ENCODE data around the gene ZBTB32.

Gene ZBTB32

DNA sequence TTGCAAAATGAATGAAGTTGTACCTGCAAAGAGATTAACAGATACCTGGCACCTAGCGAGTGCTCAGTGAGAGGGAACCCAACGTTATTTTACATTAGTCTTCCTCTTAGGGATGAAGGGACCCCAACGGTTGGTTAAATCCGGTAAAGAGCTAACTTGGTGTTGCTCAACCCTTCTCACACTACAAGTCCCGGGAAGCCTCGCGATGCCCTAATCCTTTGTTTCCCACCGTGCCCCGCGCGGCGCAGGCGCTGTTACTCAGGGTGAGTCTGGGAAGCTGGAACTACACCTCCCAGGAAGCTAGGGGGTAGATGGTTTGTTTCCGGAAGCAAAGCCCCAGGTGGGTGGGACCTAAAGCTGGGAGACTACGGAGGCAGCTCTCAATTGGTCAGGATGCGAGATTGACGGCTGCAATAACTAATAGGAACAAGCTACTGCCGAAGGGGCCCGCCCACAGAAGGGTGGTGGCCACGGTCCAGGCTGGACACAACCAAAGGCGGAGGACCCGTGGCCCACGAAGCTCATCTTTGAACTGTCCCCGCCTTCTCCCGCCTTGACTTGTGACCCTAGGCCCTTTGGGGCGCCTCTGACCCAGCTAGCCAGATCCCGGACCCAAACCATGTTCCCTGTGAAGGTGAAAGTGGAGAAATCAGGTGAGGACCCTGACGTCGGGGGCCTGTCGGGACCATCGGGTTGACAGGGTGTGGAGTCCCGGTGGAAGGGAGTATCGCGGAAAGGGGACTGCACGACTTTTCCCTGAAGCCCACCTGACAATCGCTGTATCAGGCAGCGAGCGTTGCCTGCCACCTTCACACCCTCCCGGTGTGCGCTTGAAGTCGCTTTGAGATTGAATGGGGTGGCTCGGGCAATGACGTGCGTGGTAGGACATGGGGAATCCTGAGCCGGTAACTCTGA lies 44.0 kb downstream of the ZBTB32 start, which contains the start of gene LIN37 (continued):
- TF ChIP-seq, protein P1, sequence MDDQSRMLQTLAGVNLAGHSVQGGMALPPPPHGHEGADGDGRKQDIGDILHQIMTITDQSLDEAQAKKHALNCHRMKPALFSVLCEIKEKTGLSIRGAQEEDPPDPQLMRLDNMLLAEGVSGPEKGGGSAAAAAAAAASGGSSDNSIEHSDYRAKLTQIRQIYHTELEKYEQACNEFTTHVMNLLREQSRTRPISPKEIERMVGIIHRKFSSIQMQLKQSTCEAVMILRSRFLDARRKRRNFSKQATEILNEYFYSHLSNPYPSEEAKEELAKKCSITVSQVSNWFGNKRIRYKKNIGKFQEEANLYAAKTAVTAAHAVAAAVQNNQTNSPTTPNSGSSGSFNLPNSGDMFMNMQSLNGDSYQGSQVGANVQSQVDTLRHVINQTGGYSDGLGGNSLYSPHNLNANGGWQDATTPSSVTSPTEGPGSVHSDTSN (CRISPR knock-in tag; IDR thresholded peaks at IDR 0.05): peak; percentile 91
- TF ChIP-seq ZNF23 (tag by site-specific recombination; IDR thresholded peaks at IDR 0.05; ENCODE audit: borderline replicate concordance): no peak
- TF ChIP-seq ZNF324 (tag by site-specific recombination; IDR thresholded peaks at IDR 0.05): no peak; the same call in 1 of the 2 replicates
- TF ChIP-seq ZNF19 (tag by site-specific recombination; IDR thresholded peaks at IDR 0.05; ENCODE audit: low read depth): no peak
- TF ChIP-seq, protein P2, sequence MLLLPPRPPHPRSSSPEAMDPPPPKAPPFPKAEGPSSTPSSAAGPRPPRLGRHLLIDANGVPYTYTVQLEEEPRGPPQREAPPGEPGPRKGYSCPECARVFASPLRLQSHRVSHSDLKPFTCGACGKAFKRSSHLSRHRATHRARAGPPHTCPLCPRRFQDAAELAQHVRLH (tag by site-specific recombination; IDR thresholded peaks at IDR 0.05): peak; percentile 99
- TF ChIP-seq ZNF121 (tag by site-specific recombination; IDR thresholded peaks at IDR 0.05): no peak
- TF ChIP-seq ZNF138 (tag by site-specific recombination; IDR thresholded peaks at IDR 0.05; ENCODE audit: borderline replicate concordance): no peak
- TF ChIP-seq MZF1 (tag by site-specific recombination; IDR thresholded peaks at IDR 0.05; ENCODE audit: borderline replicate concordance): no peak
- TF ChIP-seq, protein P3, sequence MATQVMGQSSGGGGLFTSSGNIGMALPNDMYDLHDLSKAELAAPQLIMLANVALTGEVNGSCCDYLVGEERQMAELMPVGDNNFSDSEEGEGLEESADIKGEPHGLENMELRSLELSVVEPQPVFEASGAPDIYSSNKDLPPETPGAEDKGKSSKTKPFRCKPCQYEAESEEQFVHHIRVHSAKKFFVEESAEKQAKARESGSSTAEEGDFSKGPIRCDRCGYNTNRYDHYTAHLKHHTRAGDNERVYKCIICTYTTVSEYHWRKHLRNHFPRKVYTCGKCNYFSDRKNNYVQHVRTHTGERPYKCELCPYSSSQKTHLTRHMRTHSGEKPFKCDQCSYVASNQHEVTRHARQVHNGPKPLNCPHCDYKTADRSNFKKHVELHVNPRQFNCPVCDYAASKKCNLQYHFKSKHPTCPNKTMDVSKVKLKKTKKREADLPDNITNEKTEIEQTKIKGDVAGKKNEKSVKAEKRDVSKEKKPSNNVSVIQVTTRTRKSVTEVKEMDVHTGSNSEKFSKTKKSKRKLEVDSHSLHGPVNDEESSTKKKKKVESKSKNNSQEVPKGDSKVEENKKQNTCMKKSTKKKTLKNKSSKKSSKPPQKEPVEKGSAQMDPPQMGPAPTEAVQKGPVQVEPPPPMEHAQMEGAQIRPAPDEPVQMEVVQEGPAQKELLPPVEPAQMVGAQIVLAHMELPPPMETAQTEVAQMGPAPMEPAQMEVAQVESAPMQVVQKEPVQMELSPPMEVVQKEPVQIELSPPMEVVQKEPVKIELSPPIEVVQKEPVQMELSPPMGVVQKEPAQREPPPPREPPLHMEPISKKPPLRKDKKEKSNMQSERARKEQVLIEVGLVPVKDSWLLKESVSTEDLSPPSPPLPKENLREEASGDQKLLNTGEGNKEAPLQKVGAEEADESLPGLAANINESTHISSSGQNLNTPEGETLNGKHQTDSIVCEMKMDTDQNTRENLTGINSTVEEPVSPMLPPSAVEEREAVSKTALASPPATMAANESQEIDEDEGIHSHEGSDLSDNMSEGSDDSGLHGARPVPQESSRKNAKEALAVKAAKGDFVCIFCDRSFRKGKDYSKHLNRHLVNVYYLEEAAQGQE (tag by site-specific recombination; IDR thresholded peaks at IDR 0.05): 0 out of 2 replicates have a peak, but pooled peaks have one; percentile 28
- peak; percentile 53; the same call in 1 of the 2 replicates for TF ChIP-seq WT1 (tag by site-specific recombination; IDR thresholded peaks at IDR 0.05)
- 0 out of 2 replicates have a peak, but pooled peaks have one; percentile 26 for TF ChIP-seq OVOL3 (tag by site-specific recombination; IDR thresholded peaks at IDR 0.05)
- peak; percentile 79; the same call in 1 of the 2 replicates for TF ChIP-seq ZNF561 (tag by site-specific recombination; IDR thresholded peaks at IDR 0.05; ENCODE audit: borderline replicate concordance)
- TF ChIP-seq TCF7L2 (IDR thresholded peaks at IDR 0.05; ENCODE audit: borderline replicate concordance, low read depth, low read length): no peak
- no peak for TF ChIP-seq ZNF544 (tag by site-specific recombination; IDR thresholded peaks at IDR 0.05)
- TF ChIP-seq ZSCAN30 (tag by site-specific recombination; IDR thresholded peaks at IDR 0.05): no peak; the same call in 1 of the 2 replicates
- TF ChIP-seq ZNF266 (tag by site-specific recombination; IDR thresholded peaks at IDR 0.05; ENCODE audit: low read depth): no peak
- no peak for TF ChIP-seq ZNF274 (IDR thresholded peaks at IDR 0.05; ENCODE audit: low read length)
- TF ChIP-seq ZNF274 (tag by site-specific recombination; IDR thresholded peaks at IDR 0.05; ENCODE audit: borderline replicate concordance): no peak
- TF ChIP-seq ZNF626 (tag by site-specific recombination; IDR thresholded peaks at IDR 0.05): no peak
- TF ChIP-seq ZNF747 (tag by site-specific recombination; IDR thresholded peaks at IDR 0.05): no peak
- no peak for TF ChIP-seq SALL2 (tag by site-specific recombination; IDR thresholded peaks at IDR 0.05; ENCODE audit: borderline replicate concordance)
- no peak for TF ChIP-seq ZNF248 (tag by site-specific recombination; IDR thresholded peaks at IDR 0.05)
- no peak for TF ChIP-seq ZNF621 (tag by site-specific recombination; IDR thresholded peaks at IDR 0.05)
- TF ChIP-seq ZNF2 (tag by site-specific recombination; IDR thresholded peaks at IDR 0.05): peak; percentile 85
- TF ChIP-seq, protein P4, sequence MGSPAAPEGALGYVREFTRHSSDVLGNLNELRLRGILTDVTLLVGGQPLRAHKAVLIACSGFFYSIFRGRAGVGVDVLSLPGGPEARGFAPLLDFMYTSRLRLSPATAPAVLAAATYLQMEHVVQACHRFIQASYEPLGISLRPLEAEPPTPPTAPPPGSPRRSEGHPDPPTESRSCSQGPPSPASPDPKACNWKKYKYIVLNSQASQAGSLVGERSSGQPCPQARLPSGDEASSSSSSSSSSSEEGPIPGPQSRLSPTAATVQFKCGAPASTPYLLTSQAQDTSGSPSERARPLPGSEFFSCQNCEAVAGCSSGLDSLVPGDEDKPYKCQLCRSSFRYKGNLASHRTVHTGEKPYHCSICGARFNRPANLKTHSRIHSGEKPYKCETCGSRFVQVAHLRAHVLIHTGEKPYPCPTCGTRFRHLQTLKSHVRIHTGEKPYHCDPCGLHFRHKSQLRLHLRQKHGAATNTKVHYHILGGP (tag by site-specific recombination; IDR thresholded peaks at IDR 0.05): no peak
- TF ChIP-seq ZNF830 (tag by site-specific recombination; IDR thresholded peaks at IDR 0.05; ENCODE audit: low read depth): no peak
- no peak for TF ChIP-seq ZNF549 (tag by site-specific recombination; IDR thresholded peaks at IDR 0.05)
- no peak for TF ChIP-seq ZNF792 (tag by site-specific recombination; IDR thresholded peaks at IDR 0.05)
- TF ChIP-seq, protein P5, sequence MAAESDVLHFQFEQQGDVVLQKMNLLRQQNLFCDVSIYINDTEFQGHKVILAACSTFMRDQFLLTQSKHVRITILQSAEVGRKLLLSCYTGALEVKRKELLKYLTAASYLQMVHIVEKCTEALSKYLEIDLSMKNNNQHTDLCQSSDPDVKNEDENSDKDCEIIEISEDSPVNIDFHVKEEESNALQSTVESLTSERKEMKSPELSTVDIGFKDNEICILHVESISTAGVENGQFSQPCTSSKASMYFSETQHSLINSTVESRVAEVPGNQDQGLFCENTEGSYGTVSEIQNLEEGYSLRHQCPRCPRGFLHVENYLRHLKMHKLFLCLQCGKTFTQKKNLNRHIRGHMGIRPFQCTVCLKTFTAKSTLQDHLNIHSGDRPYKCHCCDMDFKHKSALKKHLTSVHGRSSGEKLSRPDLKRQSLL (tag by site-specific recombination; IDR thresholded peaks at IDR 0.05): no peak
- TF ChIP-seq, protein P6, sequence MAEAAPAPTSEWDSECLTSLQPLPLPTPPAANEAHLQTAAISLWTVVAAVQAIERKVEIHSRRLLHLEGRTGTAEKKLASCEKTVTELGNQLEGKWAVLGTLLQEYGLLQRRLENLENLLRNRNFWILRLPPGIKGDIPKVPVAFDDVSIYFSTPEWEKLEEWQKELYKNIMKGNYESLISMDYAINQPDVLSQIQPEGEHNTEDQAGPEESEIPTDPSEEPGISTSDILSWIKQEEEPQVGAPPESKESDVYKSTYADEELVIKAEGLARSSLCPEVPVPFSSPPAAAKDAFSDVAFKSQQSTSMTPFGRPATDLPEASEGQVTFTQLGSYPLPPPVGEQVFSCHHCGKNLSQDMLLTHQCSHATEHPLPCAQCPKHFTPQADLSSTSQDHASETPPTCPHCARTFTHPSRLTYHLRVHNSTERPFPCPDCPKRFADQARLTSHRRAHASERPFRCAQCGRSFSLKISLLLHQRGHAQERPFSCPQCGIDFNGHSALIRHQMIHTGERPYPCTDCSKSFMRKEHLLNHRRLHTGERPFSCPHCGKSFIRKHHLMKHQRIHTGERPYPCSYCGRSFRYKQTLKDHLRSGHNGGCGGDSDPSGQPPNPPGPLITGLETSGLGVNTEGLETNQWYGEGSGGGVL (tag by site-specific recombination; IDR thresholded peaks at IDR 0.05): no peak

Data from HEK293 (cell line).